GM18907 (cell line): ENCODE data around the gene TINAGL1.
"Not testable (repeated sequence)": the region's sequence is repeated elsewhere in the genome, so short reads cannot be mapped to it uniquely, and the experiment has no call there.

Source experiments
- ATAC-seq: cut with Tn5 transposase; IDR thresholded peaks from one replicate; pipeline ENCODE4 v1.9.1; 2021; ENCODE audit warnings: mild to moderate bottlenecking, moderate library complexity; ENCODE audit not compliant: unreplicated experiment

TINAGL1 gene

GRCh38 chr1:31583082-31583994 is 7.0 kb downstream of the TINAGL1 start:
- no peak for ATAC-seq

- ATAC-seq, result no peak
Measured at GRCh38 chr1:31583995-31584868, 7.9 kb downstream of the TINAGL1 start.

GRCh38 chr1:31584869-31585735 is 8.8 kb downstream of the TINAGL1 start:
- ATAC-seq, result no peak

GRCh38 chr1:31585736-31586365 is 9.5 kb downstream of the TINAGL1 start:
- no peak for ATAC-seq

- no peak for ATAC-seq
Measured at GRCh38 chr1:31586376-31587327, 10.3 kb downstream of the TINAGL1 start.

- not testable (repeated sequence) for ATAC-seq
Measured at GRCh38 chr1:31587328-31587699, 11.0 kb downstream of the TINAGL1 start.

GRCh38 chr1:31587720-31588423 is 11.6 kb downstream of the TINAGL1 start:
- ATAC-seq, result no peak

- no peak for ATAC-seq
Measured at GRCh38 chr1:31588751-31589515, 12.6 kb downstream of the TINAGL1 start.

GRCh38 chr1:31591425-31592093 is 15.2 kb downstream of the TINAGL1 start:
- ATAC-seq, result no peak

GRCh38 chr1:31592132-31592531 is 15.8 kb downstream of the TINAGL1 start:
- ATAC-seq, result no peak

- ATAC-seq, result no peak
Measured at GRCh38 chr1:31593136-31593665, 16.9 kb downstream of the TINAGL1 start.

- no peak for ATAC-seq
Measured at GRCh38 chr1:31593770-31594632, 17.7 kb downstream of the TINAGL1 start.

- ATAC-seq, result no peak
Measured at GRCh38 chr1:31595836-31596736, 19.8 kb downstream of the TINAGL1 start.

GRCh38 chr1:31596737-31597097 is 20.4 kb downstream of the TINAGL1 start:
- ATAC-seq, result no peak

GRCh38 chr1:31598980-31599379 is 22.7 kb downstream of the TINAGL1 start:
- no peak for ATAC-seq
